Tibial artery (tissue), 4 donors: ENCODE results near the gene ACADVL.

Experiments
- DNase-seq, 2 donors: peaks; one replicate each; pipeline ENCODE4 v3.0.0-alpha.2; 2019
- H3K27ac ChIP-seq, 2 donors: fragments of 200-600 bp; sonication (generic) in 1 of 2; 1 replicate in 1 of 2; 2 replicates in 1 of 2; pipeline ENCODE4 v1.5.1; 2018 to 2019; ENCODE audit warnings: mild to moderate bottlenecking in 1 of 2
- H3K27me3 ChIP-seq, 2 donors: fragments of 200-600 bp; sonication (generic) in 1 of 2; one replicate each; pipeline versions ENCODE4 v1.5.1 to v1.6.0; 2016 to 2019
- H3K36me3 ChIP-seq, 3 donors: fragments of 200-600 bp; sonication (generic) in 2 of 3; one replicate each; pipeline ENCODE4 v1.5.1; 2016 to 2019; ENCODE audit warnings: mild to moderate bottlenecking in 2 of 3
- H3K4me1 ChIP-seq, 4 donors: fragments of 200-600 bp; sonication (generic) in 2 of 4; 1 replicate in 3 of 4; 2 replicates in 1 of 4; pipeline ENCODE4 v1.5.1; 2016 to 2019
- H3K4me3 ChIP-seq, 2 donors: fragments of 200-600 bp; sonication (generic) in 1 of 2; 1 replicate in 1 of 2; 2 replicates in 1 of 2; pipeline ENCODE4 v1.5.1; 2018 to 2019; ENCODE audit warnings: mild to moderate bottlenecking in 2 of 2
- H3K9me3 ChIP-seq, 3 donors: fragments of 200-600 bp; sonication (generic) in 1 of 3; one replicate each; pipeline ENCODE4 v1.5.1; 2016 to 2019
- intact Hi-C: fragments of 100-400 bp; cut with DNase I; formaldehyde crosslinking; loops from one replicate; pipeline ENCODE4 v1.15.0; 2023; ENCODE audit warnings: low total_unique reads
- TF ChIP-seq, protein P1 (sequence below), 2 experiments: fragments of 200-600 bp in 1 of 2; fragments of 450-650 bp in 1 of 2; IDR thresholded peaks; one replicate each; pipeline ENCODE4 v1.5.1; 2017 to 2019; ENCODE audit warnings: antibody characterized with exemption in 2 of 2, mild to moderate bottlenecking in 1 of 2, moderate library complexity in 1 of 2

Gene ACADVL

GRCh38 chr17:7221278-7222092 is 1.7 kb downstream of the ACADVL start:
- Histone ChIP-seq H3K27me3 (peaks cover 0 to 9% of the 10 kb centered on the region in 2 donors), H3K4me1 (peaks cover 0 to 45% (median 30%) of the 10 kb centered on the region in 4 donors), H3K36me3 (peaks cover 21 to 56% (median 40%) of the 10 kb centered on the region in 3 donors), H3K27ac (peak overlapping the region in 1 of 2 donors; percentile 92), H3K4me3 (no peak overlapping the region), H3K9me3 (no peaks in the 10 kb centered on the region)
- intact Hi-C loops = no loop called here
- no peak for DNase-seq
- TF ChIP-seq, protein P1, sequence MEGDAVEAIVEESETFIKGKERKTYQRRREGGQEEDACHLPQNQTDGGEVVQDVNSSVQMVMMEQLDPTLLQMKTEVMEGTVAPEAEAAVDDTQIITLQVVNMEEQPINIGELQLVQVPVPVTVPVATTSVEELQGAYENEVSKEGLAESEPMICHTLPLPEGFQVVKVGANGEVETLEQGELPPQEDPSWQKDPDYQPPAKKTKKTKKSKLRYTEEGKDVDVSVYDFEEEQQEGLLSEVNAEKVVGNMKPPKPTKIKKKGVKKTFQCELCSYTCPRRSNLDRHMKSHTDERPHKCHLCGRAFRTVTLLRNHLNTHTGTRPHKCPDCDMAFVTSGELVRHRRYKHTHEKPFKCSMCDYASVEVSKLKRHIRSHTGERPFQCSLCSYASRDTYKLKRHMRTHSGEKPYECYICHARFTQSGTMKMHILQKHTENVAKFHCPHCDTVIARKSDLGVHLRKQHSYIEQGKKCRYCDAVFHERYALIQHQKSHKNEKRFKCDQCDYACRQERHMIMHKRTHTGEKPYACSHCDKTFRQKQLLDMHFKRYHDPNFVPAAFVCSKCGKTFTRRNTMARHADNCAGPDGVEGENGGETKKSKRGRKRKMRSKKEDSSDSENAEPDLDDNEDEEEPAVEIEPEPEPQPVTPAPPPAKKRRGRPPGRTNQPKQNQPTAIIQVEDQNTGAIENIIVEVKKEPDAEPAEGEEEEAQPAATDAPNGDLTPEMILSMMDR (IDR thresholded peaks at IDR 0.05) = no peak

DNA sequence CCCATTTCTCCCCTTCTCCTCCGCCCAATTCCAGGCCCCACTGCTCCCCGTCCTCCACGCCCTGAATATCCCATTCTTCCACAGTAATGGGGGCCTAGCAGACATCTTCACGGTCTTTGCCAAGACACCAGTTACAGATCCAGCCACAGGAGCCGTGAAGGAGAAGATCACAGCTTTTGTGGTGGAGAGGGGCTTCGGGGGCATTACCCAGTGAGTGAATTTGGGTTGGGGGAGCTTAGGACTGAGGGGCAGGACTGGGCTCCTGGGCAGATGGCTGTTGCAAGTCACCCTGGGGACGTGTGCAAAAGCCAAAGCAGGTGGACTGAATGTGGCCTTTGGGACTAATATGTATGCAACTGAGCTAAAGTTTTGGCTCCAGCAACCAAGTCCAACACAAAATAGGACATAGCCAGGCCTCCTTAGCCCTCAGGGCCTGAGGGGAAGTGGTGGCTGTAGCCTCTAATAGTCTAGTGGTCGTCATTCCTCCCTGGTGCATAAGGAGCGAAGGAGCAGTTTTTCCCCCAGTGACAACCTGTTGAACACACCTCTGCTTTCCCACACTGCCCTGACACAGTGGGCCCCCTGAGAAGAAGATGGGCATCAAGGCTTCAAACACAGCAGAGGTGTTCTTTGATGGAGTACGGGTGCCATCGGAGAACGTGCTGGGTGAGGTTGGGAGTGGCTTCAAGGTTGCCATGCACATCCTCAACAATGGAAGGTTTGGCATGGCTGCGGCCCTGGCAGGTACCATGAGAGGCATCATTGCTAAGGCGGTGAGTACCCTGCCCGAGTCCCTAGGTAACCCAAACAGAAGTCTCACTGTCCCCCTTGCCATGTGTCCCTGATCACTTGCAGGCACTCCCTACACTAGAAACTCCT is 2.6 kb downstream of the ACADVL start:
- intact Hi-C loops = no loop called here
- peak overlapping the region in 1 of 2 donors; percentile 92 for H3K27ac ChIP-seq
- no peak for DNase-seq

GRCh38 chr17:7222972-7223292 is 3.2 kb downstream of the ACADVL start:
- Histone ChIP-seq H3K4me1 (peaks cover 0 to 32% (median 25%) of the 10 kb centered on the region in 4 donors), H3K27ac (no peak overlapping the region)
- no peak for DNase-seq

More for the DNA sequence above, 2.6 kb downstream of the ACADVL start:
- Histone ChIP-seq H3K27me3 (peaks cover 0 to under 1% of the 10 kb centered on the region in 2 donors), H3K4me1 (peaks cover 0 to 38% (median 25%) of the 10 kb centered on the region in 4 donors), H3K9me3 (no peaks in the 10 kb centered on the region), H3K36me3 (peaks cover 29 to 64% (median 49%) of the 10 kb centered on the region in 3 donors), H3K4me3 (no peak overlapping the region)
- TF ChIP-seq, protein P1 (IDR thresholded peaks at IDR 0.05) = no peak

GRCh38 chr17:7223375-7223774 is 3.6 kb downstream of the ACADVL start:
- TF ChIP-seq, protein P1 (IDR thresholded peaks at IDR 0.05) = no peak
- no peak overlapping the region for H3K27ac ChIP-seq
- intact Hi-C loops = no loop called here
- peaks cover 35 to 75% (median 59%) of the 10 kb centered on the region in 3 donors for H3K36me3 ChIP-seq
- no peaks in the 10 kb centered on the region for H3K9me3 ChIP-seq
- peaks cover 0 to 32% (median 23%) of the 10 kb centered on the region in 4 donors for H3K4me1 ChIP-seq
- no peak overlapping the region for H3K4me3 ChIP-seq
- no peaks in the 10 kb centered on the region for H3K27me3 ChIP-seq
- no peak for DNase-seq

More at GRCh38 chr17:7222972-7223292, 3.2 kb downstream of the ACADVL start:
- intact Hi-C loops = no loop called here
- TF ChIP-seq, protein P1 (IDR thresholded peaks at IDR 0.05) = no peak
- H3K36me3 ChIP-seq = peaks cover 32 to 70% (median 55%) of the 10 kb centered on the region in 3 donors
- no peak overlapping the region for H3K4me3 ChIP-seq
- no peaks in the 10 kb centered on the region for H3K9me3 ChIP-seq
- no peaks in the 10 kb centered on the region for H3K27me3 ChIP-seq

GRCh38 chr17:7224110-7224509 is 4.4 kb downstream of the ACADVL start:
- Histone ChIP-seq H3K27ac (no peak overlapping the region), H3K4me1 (peaks cover 0 to 30% (median 20%) of the 10 kb centered on the region in 4 donors), H3K36me3 (peaks cover 43 to 82% (median 66%) of the 10 kb centered on the region in 3 donors), H3K9me3 (no peaks in the 10 kb centered on the region), H3K27me3 (no peaks in the 10 kb centered on the region), H3K4me3 (no peak overlapping the region)
- intact Hi-C loops = no loop called here
- DNase-seq = no peak
- TF ChIP-seq, protein P1 (IDR thresholded peaks at IDR 0.05) = no peak
